Neural cell (in vitro differentiated cells): Measurements from ENCODE around the gene ELMO2.

Source experiments
- CTCF ChIP-seq: fragments of 450-650 bp; IDR thresholded peaks from 2 replicates; pipeline ENCODE4 v1.5.1; 2014; ENCODE audit warnings: antibody characterized with exemption, mild to moderate bottlenecking, moderate library complexity; ENCODE audit not compliant: poor library complexity, severe bottlenecking
- EZH2 ChIP-seq: fragments of 200-600, 300-800 bp; shearing (Covaris generic), sonication (generic); IDR thresholded peaks from 2 replicates; pipeline ENCODE4 v1.6.1; 2014; ENCODE audit warnings: antibody characterized with exemption, low read length, borderline replicate concordance, mild to moderate bottlenecking; ENCODE audit not compliant: insufficient read depth, poor library complexity, severe bottlenecking
- MXI1 ChIP-seq: fragments of 450-650 bp; conservative IDR thresholded peaks from 2 replicates; pipeline ENCODE4 v1.6.1; 2014; ENCODE audit warnings: antibody characterized with exemption, mild to moderate bottlenecking; ENCODE audit not compliant: poor library complexity, severe bottlenecking
- RAD21 ChIP-seq: fragments of 450-650 bp; conservative IDR thresholded peaks from 2 replicates; pipeline ENCODE4 v1.6.1; 2014; ENCODE audit warnings: antibody characterized with exemption, mild to moderate bottlenecking, moderate library complexity

GRCh38 chr20:46354207-46354555 lies 52.2 kb downstream of the ELMO2 start:
- TF ChIP-seq CTCF (no peak), MXI1 (no peak), RAD21 (no peak), EZH2 (no peak)
